Kidney tubule cell (primary cell): ENCODE measurements around the gene KCNQ2.
"Not testable (repeated sequence)": the region's sequence is repeated elsewhere in the genome, so short reads cannot be mapped to it uniquely, and the experiment has no call there.

Experiments
- DNase-seq: peaks from one replicate; pipeline ENCODE4 v3.0.0-alpha.2; 2018; ENCODE audit warnings: low spot score

KCNQ2 gene

DNA sequence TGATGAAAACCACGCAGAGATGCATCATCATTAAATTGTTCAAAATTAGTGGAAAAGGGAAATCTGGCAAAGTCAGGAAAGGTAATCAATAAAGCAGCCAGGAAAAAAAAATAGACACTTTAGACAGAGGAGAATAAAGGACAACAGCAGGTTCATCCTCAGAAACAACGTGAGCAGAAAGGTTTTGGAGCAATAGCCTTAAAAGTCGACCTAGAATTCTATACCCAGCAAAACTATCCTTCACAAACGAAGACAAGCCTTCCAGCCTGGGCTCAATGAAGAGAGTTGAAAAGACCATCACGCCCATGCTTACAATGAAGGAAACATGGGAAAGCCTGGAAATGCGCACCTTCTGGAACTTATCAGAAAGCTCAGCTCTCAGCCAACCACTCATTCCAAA lies 86.6 kb downstream of the KCNQ2 start:
- DNase-seq, result no peak

DNA sequence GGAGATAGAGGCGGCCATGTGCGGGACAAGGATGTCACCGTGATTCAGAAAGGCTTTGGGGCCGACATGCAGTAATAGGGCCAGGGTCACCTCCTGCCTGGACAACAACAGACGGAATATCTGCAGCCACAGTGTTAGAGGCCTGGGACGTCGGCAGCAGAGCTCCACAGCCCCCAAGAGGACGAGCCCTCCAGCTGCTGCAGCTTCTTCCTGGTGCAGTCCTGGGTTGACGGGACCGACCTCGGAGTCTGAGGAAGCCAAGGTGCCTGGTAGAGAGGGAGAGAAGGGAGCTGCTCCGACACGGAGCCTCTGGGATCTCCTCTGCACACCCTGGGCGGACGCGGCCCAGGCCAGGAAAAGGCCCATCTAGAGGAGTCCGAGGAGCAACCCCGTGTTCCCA lies 88.1 kb downstream of the KCNQ2 start:
- no peak for DNase-seq

DNA sequence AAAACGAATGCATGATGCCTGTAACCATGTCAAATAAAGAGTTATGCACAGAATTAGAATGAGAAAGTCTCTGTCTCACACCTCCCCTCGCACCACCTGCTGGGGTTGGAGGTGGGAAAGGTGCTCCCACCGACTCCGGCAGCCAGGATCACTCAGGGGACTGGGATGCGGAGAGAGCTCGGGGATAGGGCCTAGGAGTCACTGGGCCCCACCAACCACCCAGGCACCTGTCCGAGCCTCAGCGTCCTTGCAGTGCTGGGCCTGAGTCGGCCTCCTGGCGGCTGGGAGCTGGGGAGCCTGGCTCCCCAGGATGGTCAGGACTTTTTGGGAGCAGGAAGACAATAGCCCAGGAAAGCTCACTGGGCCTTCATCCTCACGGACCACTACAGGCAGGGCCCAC lies 88.9 kb downstream of the KCNQ2 start:
- DNase-seq, result no peak

DNA sequence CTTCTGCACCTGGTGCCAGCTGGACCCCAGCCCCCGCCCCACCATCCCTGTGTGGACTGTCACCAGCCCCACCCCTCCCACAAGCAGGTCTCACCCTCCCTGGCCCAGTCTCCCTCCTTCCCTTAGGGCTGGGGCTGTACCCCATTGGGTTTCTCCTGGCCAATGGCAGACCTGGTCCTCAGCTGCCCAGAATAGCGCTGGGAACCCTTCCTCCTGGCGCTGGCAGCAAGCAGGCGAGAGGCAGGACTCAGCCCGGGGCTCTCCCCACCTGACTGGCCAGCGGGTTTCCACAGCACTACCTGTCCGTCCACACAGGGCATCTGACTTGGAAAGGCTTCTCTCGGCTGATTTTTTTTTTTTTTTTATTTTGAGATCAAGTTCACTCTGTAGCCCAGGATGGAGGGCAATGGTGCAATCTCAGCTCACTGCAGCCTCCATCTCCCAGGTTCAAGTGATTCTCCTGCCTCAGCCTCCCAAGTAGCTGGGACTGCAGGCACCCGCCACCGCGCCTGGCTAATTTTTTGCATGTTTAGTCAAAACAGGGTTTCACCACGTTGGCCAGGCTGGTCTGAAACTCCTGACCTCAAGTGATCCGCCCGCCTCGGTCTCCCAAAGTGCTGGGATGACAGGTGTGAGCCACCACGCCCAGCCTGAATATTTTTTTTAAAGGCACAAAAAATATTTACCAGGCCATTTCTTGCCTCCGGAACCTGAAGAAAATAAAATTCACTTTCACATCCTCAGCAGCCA lies 89.7 kb downstream of the KCNQ2 start:
- DNase-seq, result no peak

DNA sequence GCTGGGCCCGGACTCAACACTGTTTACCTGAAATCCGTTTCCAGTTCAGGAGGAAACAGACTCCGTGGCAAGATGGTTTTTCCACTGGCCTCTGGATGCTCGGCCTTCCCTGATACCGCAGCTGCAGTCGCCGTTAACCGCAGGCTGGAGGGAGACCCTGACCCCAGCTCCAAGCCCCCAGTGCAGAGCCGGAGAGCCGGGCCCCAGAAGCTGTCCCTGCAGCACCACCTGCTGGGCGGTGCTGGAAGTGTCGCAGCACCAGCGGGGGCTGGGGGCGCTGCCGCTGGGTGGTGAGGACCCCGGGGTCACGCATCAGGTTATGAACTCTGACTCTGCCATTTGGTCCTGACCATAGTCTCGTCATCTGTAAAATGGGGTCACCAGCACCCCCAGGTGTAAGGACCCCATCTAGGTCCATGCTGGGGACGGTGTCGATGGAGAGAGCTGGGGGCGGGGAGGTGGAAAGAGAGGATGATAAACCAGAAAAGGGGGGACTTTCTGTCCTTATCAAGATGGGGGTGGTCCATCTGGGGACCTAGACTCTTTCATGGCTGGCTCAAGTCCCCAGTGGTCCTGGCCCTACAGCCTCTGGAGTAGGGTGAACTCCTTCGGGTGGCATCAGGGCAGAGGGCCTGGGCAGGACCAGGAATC lies 90.5 kb downstream of the KCNQ2 start:
- no peak for DNase-seq

DNA sequence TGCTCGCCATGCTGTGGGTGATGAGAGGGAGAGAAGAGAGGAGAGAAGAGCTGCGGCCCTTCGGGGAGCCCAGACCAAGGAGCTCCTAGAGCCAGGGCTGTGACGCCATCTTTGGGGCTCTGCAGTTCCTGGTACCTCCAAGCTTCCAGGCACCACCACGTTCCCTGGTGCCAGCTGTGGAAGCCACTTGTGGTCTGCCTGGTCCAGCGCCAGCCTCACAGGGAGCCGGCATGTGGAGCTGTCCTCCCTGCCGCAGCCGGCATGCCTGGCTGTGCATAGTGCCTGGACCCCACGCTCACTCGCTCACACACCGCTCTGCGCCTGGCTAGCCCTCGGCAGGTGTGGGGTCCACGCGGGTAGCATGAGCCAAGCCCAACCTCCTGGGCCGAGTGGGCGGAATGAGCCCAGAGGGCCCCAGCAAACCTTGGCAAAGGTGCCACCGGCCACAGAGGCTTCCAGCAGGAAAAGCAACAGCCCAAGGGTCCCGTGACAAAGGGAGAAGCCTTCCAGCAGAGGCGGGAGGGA lies 92.0 kb downstream of the KCNQ2 start:
- no peak for DNase-seq

DNA sequence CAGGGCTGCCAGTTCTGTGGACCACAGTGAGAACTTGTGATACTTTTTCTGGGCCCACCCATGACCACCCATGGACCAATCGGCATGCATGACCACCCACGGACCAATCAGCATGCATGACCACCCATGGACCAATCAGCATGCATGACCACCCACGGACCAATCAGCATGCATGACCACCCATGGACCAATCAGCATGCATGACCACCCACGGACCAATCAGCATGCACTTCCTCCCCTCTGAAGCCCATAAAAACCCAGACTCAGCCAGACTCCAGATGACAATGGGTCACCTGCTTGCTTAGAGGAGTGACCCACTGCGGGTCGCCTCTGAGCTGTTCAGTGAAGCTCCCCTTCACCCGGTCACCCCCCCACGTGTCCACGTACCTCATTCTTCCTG lies 92.6 kb downstream of the KCNQ2 start:
- not testable (repeated sequence) for DNase-seq

DNA sequence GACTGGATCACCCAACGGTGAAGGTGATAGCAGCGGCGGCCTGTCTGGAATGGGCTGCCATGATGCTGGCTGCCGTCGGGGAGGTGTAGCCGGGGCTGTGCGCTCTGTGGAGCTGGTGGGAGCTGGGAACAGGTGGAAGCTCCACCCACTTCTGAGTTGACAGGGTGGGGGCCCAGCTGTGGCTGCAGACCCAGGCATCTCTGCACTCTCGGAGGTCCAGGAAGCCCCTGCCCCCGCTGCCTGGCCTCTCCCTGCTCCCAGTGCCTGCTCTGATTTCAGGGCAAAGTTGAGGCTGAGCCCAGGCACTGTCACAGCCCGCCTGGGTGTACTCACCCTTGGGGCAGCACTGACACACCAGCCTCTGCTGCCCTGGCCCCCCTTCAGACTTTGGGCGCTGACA lies 93.2 kb downstream of the KCNQ2 start:
- no peak for DNase-seq

DNA sequence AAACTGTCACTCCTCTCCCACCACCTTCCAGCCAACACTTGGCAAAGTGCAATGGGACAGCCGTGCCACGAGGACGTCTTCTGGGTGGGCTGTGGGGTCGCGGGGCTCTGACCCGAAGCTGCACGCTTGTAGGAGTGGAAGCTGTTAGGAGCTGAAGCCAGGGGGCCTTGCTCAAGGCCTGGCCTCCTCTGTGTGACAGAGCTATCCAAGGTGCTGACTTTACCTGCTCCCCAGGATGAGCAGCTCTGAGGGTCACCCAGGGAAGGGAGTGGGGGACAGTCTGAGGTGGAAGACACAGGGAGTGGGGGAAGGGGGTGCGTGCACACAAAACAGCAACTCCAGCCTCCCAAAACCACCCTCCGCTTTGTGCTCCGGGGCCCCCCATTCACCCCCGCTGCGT lies 93.8 kb downstream of the KCNQ2 start:
- DNase-seq, result no peak

DNA sequence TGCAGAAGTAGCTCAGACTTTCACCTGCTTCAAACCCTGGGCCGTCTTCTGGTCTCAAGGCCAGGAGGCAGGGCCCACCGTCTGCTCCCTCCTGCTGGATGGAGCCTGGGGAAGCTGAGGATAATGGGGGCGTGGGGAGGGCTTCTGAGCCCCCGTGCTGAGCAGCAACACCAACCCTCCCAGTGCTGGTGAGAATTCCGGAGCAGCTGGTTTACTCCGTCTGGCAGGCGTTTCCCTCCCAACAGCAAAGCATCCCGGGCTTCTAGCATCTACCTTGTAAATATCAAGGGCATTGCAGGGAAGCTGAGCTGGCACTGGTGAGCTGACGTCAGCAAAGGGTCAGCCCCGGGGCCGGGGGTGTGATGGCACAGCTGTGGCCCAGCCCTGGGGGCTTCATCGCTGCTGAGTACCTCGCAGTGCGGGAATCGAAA lies 94.5 kb downstream of the KCNQ2 start:
- no peak for DNase-seq

DNA sequence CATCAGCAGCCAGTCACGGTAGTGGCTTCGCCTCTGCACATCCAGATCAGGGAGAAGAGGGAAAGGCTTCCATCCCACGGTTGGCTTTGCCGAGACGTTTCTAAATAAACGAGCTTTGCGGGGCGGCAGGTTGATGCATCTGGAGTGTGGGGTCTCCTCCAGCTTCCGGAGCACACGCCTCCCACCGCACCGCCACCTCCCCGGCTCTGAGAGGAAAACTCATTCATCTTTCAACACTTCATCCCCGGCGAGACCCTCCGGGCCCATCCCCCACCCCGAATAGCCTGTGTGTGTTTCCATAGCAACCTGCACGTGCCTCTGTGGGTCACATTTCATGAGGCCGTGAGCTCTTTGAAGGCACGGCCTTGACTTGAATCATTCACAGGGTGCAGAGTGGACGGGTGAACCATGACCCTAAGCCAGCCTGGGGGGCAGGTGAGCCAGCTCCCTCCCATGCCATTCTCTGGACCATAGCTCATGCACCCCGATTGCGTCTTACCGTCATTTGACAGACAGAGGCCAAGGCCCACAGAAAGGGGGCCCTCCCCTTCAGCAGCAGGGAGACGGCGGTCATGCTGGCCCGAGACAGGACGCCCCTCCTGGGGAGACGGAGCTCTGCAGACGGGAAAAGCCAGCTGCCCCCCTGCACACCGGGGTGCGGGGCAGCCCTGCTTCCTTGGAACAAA lies 95.1 kb downstream of the KCNQ2 start:
- DNase-seq, result no peak

DNA sequence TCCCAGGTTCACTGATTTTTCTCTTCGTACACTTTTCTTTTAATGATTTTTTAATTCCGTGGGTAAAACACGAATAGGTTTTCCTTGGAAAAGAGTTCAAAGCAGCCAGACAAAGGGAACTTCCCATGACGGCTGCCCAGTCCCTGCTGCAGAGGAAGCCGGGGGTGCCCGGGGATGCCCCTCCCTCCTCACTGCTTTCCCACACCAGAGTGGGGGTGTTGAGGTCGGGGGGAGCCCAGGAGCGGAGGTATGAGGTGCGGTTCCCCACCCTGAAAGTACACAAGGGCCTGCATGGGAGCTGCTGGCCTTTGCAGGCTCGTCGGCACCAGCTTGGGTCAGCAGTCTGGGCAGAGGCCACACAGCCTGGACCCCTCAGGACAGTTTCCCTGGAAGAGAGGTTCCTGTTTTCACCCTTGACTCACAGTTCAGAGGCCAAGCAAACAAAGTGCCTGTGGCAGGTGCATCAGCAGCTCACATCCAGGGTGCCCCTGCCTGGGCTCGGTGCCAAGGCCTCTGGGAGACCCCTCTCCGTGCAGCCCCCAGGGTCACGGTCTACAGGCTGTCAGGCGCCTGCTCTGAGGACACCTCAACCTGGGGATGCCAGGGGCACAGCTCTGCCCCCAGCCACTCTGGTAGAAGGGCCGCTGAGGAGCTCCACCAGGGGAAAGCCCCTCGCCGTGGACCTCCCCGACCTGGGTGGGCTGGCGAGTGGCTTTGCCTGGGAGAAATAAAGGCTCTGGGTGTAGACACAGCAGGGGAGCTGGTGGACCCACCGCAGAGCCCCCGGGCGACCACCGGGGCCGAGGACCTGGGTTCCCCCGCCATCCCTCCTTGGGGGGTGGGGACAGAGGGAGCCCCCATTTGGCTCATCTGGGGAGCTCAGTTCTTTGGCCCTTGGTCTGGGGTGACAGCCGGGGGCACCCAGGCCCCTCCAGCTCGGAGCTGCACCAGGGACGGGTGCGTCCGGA lies 95.9 kb downstream of the KCNQ2 start:
- DNase-seq, result no peak

DNA sequence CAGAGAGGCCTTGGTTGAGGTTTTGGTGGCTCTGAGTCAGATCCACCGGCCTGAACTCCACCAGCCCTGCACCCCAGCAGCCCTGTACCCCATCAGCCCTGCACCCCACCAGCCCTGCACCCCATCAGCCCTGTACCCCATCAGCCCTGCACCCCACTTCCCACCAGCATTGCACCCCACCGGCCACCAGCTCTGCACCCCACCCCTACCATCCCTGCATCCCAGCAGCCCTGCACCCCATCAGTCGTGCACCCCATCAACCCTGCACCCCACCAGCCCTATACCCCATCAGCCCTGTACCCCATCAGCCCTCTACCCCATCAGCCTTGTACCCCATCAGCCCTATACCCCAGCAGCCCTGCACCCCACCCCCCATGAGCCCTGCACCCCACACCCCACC lies 97.0 kb downstream of the KCNQ2 start:
- no peak for DNase-seq

DNA sequence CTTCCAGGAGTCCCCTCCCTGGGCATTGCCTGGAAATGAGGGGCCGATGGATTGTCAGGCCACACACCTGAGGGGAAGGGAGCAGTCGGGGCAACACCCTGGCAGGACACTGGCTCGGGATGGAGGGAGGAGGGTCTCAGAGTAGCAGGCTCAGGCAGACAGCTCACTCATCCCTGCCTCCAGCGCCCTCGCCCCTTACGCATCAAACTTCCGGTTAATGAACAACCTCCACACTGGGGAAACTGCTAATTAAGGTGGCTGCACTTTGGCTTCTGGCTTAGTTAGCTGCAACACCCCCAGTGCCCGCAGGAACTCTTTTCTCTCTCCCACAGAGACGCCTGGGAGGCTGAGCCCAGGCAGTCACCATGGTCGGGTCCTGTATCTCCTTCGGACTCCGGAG lies 98.0 kb downstream of the KCNQ2 start:
- no peak for DNase-seq

DNA sequence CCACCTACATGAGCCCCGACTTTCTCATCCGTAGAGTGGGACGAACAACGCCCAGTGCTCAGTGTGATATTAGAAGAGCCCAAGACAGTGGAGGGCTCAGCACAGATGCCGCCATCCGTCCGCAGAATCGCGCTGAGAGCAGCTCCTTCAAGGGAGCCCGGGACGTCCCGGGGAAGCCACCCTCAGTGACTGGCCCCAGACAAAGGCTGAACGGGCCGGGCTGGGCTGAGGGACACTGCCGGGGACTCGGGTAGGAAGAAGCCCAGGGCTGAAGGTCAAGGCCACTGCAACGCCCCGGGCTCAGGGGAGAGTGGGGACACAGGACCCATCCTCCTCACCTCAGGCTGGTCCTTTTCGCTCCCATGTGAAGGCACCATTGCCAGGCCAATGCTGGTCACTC lies 98.5 kb downstream of the KCNQ2 start:
- DNase-seq, result no peak

DNA sequence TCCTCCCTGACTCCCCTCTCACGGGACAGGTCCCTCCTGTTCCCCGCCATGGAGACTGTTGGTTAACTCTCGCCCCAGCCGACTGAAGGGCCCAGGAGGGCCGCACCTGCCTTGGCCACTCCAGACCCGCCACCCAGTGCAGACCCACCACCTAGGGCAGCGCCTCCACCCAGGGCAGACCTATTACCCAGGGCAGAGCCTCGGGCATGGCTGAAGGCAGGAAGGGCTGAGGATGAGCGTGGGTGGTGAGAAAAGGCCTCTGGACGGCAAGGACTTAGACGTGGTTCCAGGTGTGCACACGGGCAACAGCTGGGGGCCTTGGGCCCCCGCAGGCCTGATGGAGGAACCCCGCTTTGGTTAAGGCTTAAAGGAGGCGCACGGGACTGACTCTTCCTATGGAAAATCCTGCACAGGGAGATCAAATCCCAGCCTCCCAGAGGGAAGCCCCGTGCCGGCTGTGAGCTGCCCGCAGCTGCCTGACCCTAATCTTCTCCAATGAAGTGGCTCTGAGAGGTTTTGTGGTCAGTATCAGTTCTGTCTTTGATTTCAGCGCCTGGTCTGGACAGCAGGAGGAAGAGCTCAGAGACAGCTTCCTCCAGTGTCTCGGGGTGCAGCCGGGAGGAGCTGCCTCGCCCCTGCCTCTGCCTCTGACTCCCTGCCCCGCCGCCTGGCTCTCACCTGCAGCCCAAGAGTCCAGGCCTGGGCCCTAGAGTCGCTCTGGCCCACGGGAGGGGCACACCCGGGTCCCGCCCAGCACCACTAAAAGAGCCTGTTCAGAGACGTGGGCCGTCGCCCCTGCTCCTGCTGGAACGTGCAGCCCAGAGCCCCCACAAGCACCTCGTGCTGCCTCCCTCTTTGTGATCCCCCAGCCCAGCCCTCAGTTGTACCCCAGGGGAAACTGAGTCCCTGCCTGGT lies 99.2 kb downstream of the KCNQ2 start:
- DNase-seq, result no peak

DNA sequence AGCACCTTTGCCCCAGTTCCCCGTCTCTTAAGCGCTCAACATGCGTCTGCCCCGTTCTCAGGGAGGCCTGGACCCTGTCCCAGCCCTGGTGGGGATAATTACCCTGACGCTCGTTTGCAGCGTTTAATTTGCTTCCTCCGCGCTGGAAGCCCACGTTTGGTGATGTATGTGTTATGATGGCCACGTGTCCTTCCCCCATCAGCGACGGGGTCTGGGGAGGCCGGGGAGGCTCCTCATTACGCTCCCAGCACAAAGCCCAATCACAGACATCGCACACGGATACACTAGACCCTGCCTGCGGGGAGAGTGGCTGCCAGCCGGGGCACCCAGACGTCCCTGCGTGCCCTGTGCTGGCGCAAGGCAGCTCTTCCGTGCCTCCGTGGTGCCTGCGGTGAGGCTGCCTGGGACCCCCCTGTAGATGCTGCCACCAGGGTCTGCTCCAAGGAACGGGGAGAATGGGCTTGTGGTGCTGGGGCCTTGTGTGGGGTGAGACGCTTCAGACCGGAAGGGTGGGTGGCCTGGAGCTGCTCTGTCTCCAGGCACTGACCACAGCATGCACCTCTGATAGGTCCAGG lies 101.1 kb downstream of the KCNQ2 start:
- DNase-seq, result no peak

DNA sequence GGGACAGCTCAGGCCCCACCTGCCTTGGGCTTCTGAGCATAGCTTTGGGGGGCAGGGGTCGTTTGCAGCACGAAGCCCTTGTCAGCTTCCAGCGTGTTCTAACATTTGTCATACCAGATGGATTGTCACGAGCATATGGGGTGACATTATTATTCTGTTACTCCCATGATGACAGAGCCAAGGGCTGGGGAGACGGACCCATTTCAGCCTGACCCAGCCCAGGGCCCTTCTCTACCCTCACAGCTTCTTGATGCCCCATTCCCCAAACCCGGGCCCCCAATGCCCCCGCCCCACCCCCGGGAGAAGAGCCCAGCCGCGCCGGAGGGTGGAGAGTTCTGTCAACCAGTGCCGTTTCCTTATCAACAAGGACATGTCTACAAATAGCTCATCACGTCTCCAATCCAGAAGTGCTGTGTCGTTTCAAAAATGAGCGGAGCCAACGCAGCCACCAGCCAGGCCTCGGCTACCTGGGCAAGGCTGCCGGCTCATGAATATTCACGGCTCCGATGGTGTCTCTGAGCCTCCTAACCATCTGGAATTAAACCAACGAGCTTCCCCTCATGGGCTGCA lies 101.8 kb downstream of the KCNQ2 start:
- DNase-seq, result no peak

DNA sequence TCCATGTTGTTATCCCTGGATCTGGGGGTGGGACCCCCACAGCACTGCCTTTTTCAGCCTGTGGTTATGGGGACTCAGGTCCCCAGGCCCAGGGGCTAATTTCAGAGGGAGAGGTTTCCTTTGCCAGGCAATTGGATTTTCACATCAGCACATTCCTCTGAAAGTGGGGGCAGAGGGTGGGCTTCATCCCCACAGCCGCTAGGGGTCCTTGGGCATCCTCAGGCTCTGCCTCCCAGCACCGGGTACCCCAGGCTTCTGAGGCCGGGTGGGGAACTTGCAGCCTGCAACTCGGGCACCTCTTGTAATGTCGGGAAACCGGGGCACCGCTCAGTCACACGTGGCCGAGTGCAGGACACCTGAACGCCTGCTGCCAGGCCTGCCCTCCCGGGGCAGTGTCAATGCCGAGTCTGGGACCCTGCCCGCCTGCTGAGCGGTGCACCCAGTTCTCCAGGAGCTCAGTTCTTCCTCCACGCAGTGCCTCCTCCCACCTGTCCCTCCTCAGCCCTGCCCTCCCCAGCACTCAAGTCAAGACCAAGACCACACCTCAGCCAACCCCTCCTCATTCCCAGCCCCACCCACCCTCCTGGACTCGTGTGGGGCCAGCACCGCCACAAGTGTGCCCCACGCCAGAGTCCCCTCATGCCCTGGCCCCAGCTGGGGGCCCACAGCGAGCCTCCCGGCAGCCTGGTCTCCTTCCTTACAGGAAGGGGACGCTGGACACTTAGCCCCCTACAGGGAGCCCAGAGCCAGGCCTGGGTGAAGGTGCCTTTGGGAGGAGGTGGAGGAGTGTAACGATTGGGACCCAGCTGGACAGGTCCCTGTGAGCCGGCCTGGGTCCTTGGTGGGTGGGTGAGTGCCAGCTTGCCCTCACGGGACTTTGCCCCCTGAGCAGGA lies 102.5 kb downstream of the KCNQ2 start:
- no peak for DNase-seq
